Heart left ventricle (tissue), 16 donors: ENCODE data around the gene GTF3C1. TPM values are rescaled to one million over a fixed set of nuclear protein-coding genes. Genes with fewer than 3 reads are reported as not detected.

ENCODE experiments used
- ATAC-seq, 4 donors: fragments of 200-7000 bp; cut with Tn5 transposase; one replicate each; pipeline ENCODE4 v1.9.1; 2020 to 2022; ENCODE audit warnings: moderate library complexity in 4 of 4, mild to moderate bottlenecking in 3 of 4, moderate number of reproducible peaks in 1 of 4
- DNase-seq, 5 donors: peaks; one replicate each; pipeline ENCODE4 v3.0.0-alpha.2; 2020
- H3K27ac ChIP-seq, 12 donors: fragments of 200-600 bp; sonication (generic) in 4 of 12; one replicate each; pipeline versions ENCODE4 v1.5.0 to v1.8.0; 2016 to 2022; ENCODE audit warnings: mild to moderate bottlenecking in 2 of 12
- H3K27me3 ChIP-seq, 9 donors: fragments of 200-600 bp; sonication (generic) in 2 of 9; one replicate each; pipeline versions ENCODE4 v1.5.1 to v1.8.0; 2016 to 2022; ENCODE audit warnings: mild to moderate bottlenecking in 3 of 9
- H3K36me3 ChIP-seq, 9 donors: fragments of 200-600 bp; sonication (generic) in 2 of 9; one replicate each; pipeline versions ENCODE4 v1.5.0 to v1.8.0; 2018 to 2022; ENCODE audit warnings: mild to moderate bottlenecking in 2 of 9
- H3K4me1 ChIP-seq, 12 donors: fragments of 200-600 bp; sonication (generic) in 4 of 12; one replicate each; pipeline versions ENCODE4 v1.5.0 to v1.8.0; 2016 to 2022; ENCODE audit warnings: mild to moderate bottlenecking in 3 of 12
- H3K4me3 ChIP-seq, 12 donors: fragments of 200-600 bp; sonication (generic) in 4 of 12; one replicate each; pipeline versions ENCODE4 v1.5.0 to v1.8.0; 2017 to 2022; ENCODE audit warnings: mild to moderate bottlenecking in 9 of 12, moderate library complexity in 4 of 12
- H3K9me3 ChIP-seq, 12 donors: fragments of 200-600 bp; sonication (generic) in 4 of 12; one replicate each; pipeline versions ENCODE4 v1.5.0 to v1.8.0; 2016 to 2022; ENCODE audit warnings: mild to moderate bottlenecking in 1 of 12
- POLR2A ChIP-seq, 2 donors: fragments of 450-650 bp; IDR thresholded peaks; one replicate each; pipeline ENCODE4 v1.6.1; 2017; ENCODE audit warnings: antibody characterized with exemption in 2 of 2, mild to moderate bottlenecking in 2 of 2, moderate library complexity in 2 of 2
- WGBS, 4 donors: extraction: QIAGEN DNeasy Blood & Tissue Kit in 2 of 4; methylation state at CpG; one replicate each; pipeline versions ENCODE4 v1.1.5 to v1.1.7; 2013 to 2018; 5-methylcytosine and 5-hydroxymethylcytosine counted together
- intact Hi-C, 10 donors: fragments of 100-400 bp; cut with DNase I; formaldehyde crosslinking; loops; one replicate each; pipeline versions ENCODE4 v1.11.1 to v1.14.2; 2022
- polyA plus RNA-seq, 2 donors: library from polyadenylated mRNA; stranded (reverse); fragments of 200-250 nt; gene quantifications; one replicate each; pipeline ENCODE4 v1.2.3, GENCODE V29; 2013
- total RNA-seq, 9 donors: library from RNA; depleted of rRNA in 2 of 9; stranded (reverse); fragments of >200 nt in 2 of 9; fragmentation: NEBNext Ultra II Directional in 3 of 9; extraction: Animal tissue kit (Norgen Biotek cat#: 25700) in 3 of 9; gene quantifications; one replicate each; pipeline versions ENCODE4 v1.1.0 to v1.2.4, GENCODE V29; 2016 to 2023
- TF ChIP-seq, protein P1 (sequence below), 12 donors: fragments of 200-600 bp; sonication (generic) in 4 of 12; IDR thresholded peaks; one replicate each; pipeline versions ENCODE4 v1.5.0 to v1.8.0; 2018 to 2022; ENCODE audit warnings: antibody characterized with exemption in 12 of 12, mild to moderate bottlenecking in 5 of 12
- donor health status: ischemic (EF 13 %, LVEDD 7.1; RV severe dilation, severe dysfunction).
- donor health status: healthy with polysubstance abuse.
- donor health status: DM: no; HTN: yes; CAD: no.
- donor health status: DM: no; HTN: no; CAD: no.
- donor health status: ischemic (EF 25% LVEDD 6.9; RV normal size, moderate dysfunction).
- donor health status: ischemic (EF 25% LVEDD 5.7; RV mildly dilated, moderate dysfunction).
- donor health status: healthy.
- donor health status: DM: yes; HTN: yes; CAD: no.
- donor health status: ischemic (EF 35%, LVEDD 5.7; RV mildly dilated, moderate dysfunction).
- donor health status: nonischemic (EF 11% LVEDD 7.7; RV severe dilation, severe dysfunction).
- donor health status: DM: yes; HTN: yes; CAD: no.
- donor health status: PGD.
- donor health status: ischemic (EF 29% LVEDD 5.4; RV normal size, mild dysfunction).
- donor health status: nonischemic (EF 23%, LVEDD 6.1; RV moderate dilation, normal function).

GTF3C1 gene
- total and polyA plus RNA-seq, 11 donors: 48.1 to 80.3 (median 69.5) TPM

DNA sequence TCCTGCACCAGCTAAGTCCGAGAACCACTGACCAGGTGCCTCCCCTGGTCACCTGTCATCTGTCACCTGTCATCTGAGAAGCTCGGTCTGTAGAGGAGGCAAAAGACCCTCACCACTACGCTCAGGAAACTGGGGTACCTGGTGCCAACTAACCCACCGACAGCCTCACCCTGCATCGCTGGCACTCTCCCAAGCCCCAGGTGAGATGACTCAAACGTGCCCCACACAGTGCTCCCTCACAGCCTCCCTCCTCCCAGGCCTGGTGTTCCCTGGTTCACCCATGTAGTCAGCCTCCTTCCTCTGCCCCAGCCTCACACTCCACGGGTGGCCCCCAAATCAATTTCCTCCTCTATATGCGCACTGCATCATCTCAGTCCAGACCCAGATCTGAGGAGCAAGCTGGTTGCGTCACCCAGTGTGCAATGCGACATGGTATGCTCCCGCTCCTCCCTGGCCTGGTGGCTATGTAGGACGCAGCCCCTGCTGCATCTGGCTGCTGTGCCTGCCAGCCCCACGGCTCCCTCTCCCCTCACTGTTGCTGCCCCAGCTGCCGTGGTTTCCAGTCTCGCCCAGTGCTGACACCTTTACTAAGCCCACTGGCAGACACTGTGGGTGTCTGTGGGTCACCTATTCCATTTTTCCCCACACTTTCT is 68.3 kb downstream of the GTF3C1 start:
- 89 to 90% (median 90%) methylated on average over 15 of the region's 15 CpGs for WGBS, 4 donors
- Histone ChIP-seq H3K27me3 (no peaks in the 10 kb centered on the region), H3K9me3 (no peaks in the 10 kb centered on the region), H3K36me3 (peaks cover 3 to 100% (median 100%) of the 10 kb centered on the region in 9 donors), H3K4me1 (no peaks in the 10 kb centered on the region), H3K27ac (no peak overlapping the region), H3K4me3 (no peak overlapping the region)
- no peak for DNase-seq
- ATAC-seq: peak in 1 of 4 donors; percentile 23
- intact Hi-C loops: no loop called here
- TF ChIP-seq, protein P1, sequence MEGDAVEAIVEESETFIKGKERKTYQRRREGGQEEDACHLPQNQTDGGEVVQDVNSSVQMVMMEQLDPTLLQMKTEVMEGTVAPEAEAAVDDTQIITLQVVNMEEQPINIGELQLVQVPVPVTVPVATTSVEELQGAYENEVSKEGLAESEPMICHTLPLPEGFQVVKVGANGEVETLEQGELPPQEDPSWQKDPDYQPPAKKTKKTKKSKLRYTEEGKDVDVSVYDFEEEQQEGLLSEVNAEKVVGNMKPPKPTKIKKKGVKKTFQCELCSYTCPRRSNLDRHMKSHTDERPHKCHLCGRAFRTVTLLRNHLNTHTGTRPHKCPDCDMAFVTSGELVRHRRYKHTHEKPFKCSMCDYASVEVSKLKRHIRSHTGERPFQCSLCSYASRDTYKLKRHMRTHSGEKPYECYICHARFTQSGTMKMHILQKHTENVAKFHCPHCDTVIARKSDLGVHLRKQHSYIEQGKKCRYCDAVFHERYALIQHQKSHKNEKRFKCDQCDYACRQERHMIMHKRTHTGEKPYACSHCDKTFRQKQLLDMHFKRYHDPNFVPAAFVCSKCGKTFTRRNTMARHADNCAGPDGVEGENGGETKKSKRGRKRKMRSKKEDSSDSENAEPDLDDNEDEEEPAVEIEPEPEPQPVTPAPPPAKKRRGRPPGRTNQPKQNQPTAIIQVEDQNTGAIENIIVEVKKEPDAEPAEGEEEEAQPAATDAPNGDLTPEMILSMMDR (IDR thresholded peaks at IDR 0.05): no peak
- no peak for TF ChIP-seq POLR2A (IDR thresholded peaks at IDR 0.05)

DNA sequence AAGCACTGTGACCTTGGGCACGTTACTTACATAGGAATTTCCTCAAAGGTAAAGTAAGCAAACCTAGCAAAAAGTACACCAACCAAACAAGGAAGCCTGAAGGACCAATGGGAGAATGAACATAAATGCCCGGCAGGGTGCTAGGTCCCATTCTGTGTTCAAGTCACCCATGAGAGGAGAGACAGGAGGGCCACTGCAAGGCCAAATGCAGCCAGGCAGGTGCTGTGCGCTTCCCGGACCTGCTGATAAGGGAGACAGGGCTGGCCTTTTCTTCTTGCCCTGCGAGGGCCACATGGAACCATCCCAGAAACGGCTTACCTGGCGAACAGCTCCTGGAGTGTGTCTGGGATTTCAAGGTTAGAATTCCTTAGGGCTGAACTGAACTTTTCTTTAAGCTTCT is 69.0 kb downstream of the GTF3C1 start:
- WGBS, 4 donors: 87 to 93% (median 90%) methylated on average over 7 of the region's 7 CpGs

DNA sequence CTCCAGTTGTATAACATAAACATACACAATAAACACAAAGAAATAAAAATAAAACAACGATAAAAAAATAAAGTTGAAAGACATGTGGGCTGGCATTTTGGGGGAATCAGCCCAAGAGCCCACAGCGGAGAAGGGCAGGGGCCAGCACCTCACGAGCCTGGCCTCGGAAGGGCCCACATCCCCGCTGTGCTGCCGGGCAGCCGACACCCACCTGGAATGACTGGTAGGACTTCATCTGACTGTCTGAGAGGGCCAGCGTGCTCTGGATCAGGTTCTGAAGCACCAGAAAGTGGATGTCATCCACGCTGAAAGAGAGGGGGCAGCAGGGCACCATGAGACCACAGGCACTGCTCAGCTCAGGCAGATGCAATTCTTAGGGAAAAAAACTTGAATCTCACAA is 73.5 kb downstream of the GTF3C1 start:
- peaks cover 0 to under 1% (median 0%) of the 10 kb centered on the region in 12 donors for H3K4me1 ChIP-seq
- TF ChIP-seq, protein P1 (IDR thresholded peaks at IDR 0.05): no peak
- no peak for TF ChIP-seq POLR2A (IDR thresholded peaks at IDR 0.05)
- no peak for ATAC-seq
- H3K4me3 ChIP-seq: no peak overlapping the region
- H3K36me3 ChIP-seq: peaks cover 3 to 100% (median 99%) of the 10 kb centered on the region in 9 donors
- DNase-seq: no peak
- H3K27me3 ChIP-seq: no peaks in the 10 kb centered on the region
- intact Hi-C loops: no loop called here
- no peaks in the 10 kb centered on the region for H3K9me3 ChIP-seq
- 94 to 95% (median 95%) methylated on average over 9 of the region's 9 CpGs for WGBS, 4 donors
- H3K27ac ChIP-seq: no peak overlapping the region

More for the DNA sequence above, 69.0 kb downstream of the GTF3C1 start:
- intact Hi-C loops: no loop called here
- TF ChIP-seq, protein P1 (IDR thresholded peaks at IDR 0.05): no peak
- TF ChIP-seq POLR2A (IDR thresholded peaks at IDR 0.05): no peak
- Histone ChIP-seq H3K27ac (no peak overlapping the region), H3K27me3 (no peaks in the 10 kb centered on the region), H3K4me1 (no peaks in the 10 kb centered on the region), H3K36me3 (peaks cover 3 to 100% (median 100%) of the 10 kb centered on the region in 9 donors), H3K9me3 (no peaks in the 10 kb centered on the region), H3K4me3 (no peak overlapping the region)
- ATAC-seq (no peak), DNase-seq (no peak)

DNA sequence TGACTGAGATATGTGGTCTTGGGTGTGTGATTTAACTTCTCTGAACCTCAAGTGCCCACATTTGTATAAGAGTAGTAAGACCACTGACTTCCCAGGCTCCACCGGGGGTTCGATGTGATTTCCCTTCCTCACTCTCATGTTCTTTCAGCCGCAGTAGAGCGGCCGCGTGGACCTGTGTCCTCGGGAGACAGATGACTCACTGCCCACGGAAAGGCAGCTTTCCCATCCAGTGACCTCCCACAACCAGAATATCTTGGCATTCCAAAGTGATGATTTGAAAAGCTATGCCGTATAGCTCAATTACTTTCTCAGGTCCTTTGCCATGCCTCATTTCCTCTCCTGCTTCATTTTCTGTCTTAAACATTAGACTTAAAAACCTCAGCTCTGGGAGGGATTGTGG is 74.2 kb downstream of the GTF3C1 start:
- no peak overlapping the region for H3K27ac ChIP-seq
- H3K4me3 ChIP-seq: no peak overlapping the region
- H3K4me1 ChIP-seq: peaks cover 0 to 5% (median 0%) of the 10 kb centered on the region in 12 donors
- 65 to 76% (median 72%) methylated on average over 9 of the region's 9 CpGs for WGBS, 4 donors
- no peak for DNase-seq
- no peak for ATAC-seq
- no peaks in the 10 kb centered on the region for H3K27me3 ChIP-seq
- H3K36me3 ChIP-seq: peaks cover 3 to 100% (median 99%) of the 10 kb centered on the region in 9 donors
- no peaks in the 10 kb centered on the region for H3K9me3 ChIP-seq
- TF ChIP-seq, protein P1 (IDR thresholded peaks at IDR 0.05): no peak
- intact Hi-C loops: no loop called here
